ENCODE results near the gene HPCAL4. TPM values are rescaled to one million over a fixed set of nuclear protein-coding genes. Genes with fewer than 3 reads are reported as not detected.
A peak's percentile ranks its signal among the peaks of the same experiment; 100 is the strongest.

The HPCAL4 gene
- total and polyA plus RNA-seq, 9 of the 15 experiments (the other 6 are each of a cell fraction or from before 2014, with no cell fraction given): 0.01 to 0.04 (median 0.04) TPM; not detected in 4

DNA sequence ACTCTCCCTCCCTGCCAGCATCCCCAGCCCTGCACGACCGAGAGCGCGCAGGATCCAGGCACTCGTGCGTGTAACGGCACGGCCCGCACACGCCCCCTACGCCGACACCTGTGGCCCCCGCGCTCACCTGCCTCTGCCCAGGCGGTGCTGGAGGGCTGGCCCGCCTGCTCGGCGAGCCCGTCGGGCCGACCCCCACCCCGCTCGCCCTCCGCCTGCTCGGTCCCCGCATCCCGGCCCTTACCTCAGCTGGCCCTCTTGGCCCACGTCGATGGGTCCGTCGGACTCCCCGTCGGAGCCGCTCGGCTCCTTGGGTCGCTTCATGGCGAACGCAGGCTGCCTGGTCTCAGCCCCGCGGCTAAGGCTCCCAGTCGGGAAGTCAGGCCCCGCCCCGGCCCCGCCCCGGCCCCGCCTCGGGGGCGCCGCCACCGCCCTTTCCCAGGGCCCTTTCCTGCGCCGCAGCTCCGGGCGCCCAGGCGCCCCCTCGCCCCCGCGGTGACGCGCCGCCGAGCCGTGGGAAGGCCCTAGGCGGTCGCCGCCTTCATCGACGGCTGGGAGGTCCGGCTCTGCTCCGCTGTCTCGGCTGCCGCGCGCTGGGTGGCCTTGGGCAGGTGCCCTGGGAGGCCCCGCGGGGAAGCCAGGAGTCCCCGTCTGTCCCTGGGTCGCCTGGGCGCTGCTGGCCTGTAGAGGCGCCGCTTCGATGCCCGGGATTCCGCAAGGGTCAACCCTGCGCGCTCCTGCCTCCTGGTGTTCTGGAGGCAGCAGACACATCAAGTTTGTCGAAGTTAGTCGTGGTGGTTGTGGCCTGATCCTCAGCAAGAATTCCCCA, 51.7 kb downstream of the HPCAL4 start, which contains the start of gene HEYL (continued):
- TF ChIP-seq ETV5 (CRISPR knock-in tag; IDR thresholded peaks at IDR 0.05; ENCODE audit: low read depth): 0 out of 2 replicates have a peak, but pooled peaks have one; percentile 62
- TF ChIP-seq SMC3 (conservative IDR thresholded peaks at IDR 0.05; ENCODE audit: insufficient read depth, low read depth, low read length): 0 out of 2 replicates have a peak, but pooled peaks have one; percentile 29
- TF ChIP-seq PKNOX1 (IDR thresholded peaks at IDR 0.05): no peak
- peak; percentile 86 for TF ChIP-seq GATAD2A (IDR thresholded peaks at IDR 0.05)
- TF ChIP-seq TARDBP (IDR thresholded peaks at IDR 0.05): no peak
- no peak for TF ChIP-seq ATF3 (IDR thresholded peaks at IDR 0.05)
- TF ChIP-seq ATF3 (CRISPR knock-in tag; conservative IDR thresholded peaks at IDR 0.05): 0 out of 2 replicates have a peak, but pooled peaks have one; percentile 19
- 0 out of 2 replicates have a peak, but pooled peaks have one; percentile 51 for TF ChIP-seq ARID3B (CRISPR knock-in tag; IDR thresholded peaks at IDR 0.05; ENCODE audit: borderline replicate concordance)
- peak; percentile 67 for TF ChIP-seq CREM (IDR thresholded peaks at IDR 0.05; ENCODE audit: low read depth)
- TF ChIP-seq POLR2G (IDR thresholded peaks at IDR 0.05; ENCODE audit: low read depth, low read length): peak; percentile 81
- peak; percentile 95 for TF ChIP-seq ZFX (CRISPR knock-in tag; IDR thresholded peaks at IDR 0.05)
- no peak for TF ChIP-seq HDAC3 (IDR thresholded peaks at IDR 0.05; ENCODE audit: borderline replicate concordance, partially characterized antibody)
- TF ChIP-seq PHF20 (IDR thresholded peaks at IDR 0.05; ENCODE audit: partially characterized antibody): peak; percentile 36
- peak; percentile 79 for TF ChIP-seq SIN3B (IDR thresholded peaks at IDR 0.05; ENCODE audit: low read depth)
- 0 out of 2 replicates have a peak, but pooled peaks have one; percentile 24 for TF ChIP-seq ZBTB1 (CRISPR knock-in tag; IDR thresholded peaks at IDR 0.05; ENCODE audit: borderline replicate concordance, low read depth)
- no peak for TF ChIP-seq FOXM1 (IDR thresholded peaks at IDR 0.05; ENCODE audit: low read depth)
- TF ChIP-seq FOXM1 (CRISPR knock-in tag; IDR thresholded peaks at IDR 0.05; ENCODE audit: low read depth): 0 out of 2 replicates have a peak, but pooled peaks have one; percentile 43
- peak; percentile 73 for TF ChIP-seq GABPB1 (CRISPR knock-in tag; IDR thresholded peaks at IDR 0.05)
- TF ChIP-seq ZBTB9 (CRISPR knock-in tag; IDR thresholded peaks at IDR 0.05): peak; percentile 33
- TF ChIP-seq TFAP4 (CRISPR knock-in tag; IDR thresholded peaks at IDR 0.05; ENCODE audit: borderline replicate concordance): peak; percentile 66; the same call in 1 of the 2 replicates
- TF ChIP-seq SRSF7 (optimal IDR thresholded peaks at IDR 0.05; ENCODE audit: low read depth, low read length): no peak
